ENCODE data around the gene TREM2.

The TREM2 gene

DNA sequence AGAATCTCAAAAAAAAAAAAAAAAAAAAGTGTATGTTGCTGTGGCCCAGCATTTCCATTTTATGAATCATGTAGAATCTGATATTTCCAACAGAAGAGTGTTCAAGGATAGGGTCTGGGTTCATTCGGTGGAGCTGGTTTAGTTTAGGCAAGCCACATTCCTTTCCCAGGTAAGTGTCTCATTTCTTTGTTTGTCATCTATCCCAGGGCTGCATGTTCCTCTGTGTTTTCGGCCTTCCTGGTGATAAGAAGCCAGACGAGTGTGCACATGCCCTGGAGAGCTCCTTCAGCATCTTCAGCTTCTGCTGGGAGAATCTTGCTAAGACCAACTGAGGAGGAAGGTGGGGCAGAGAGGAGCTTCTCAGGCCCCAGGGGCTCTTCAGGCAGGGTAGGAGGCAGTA, 51.9 kb downstream of the TREM2 start:
- Histone ChIP-seq H3K9me3 (ENCODE audit: control insufficient read depth, insufficient read depth, low read length) (no peaks in the 10 kb centered on the region), H3K36me3 (ENCODE audit: control insufficient read depth, insufficient read depth, low read length) (no peaks in the 10 kb centered on the region), H3K27me3 (ENCODE audit: control insufficient read depth, insufficient read depth, low read length) (no peaks in the 10 kb centered on the region), H3K9ac (ENCODE audit: low read depth, low read length) (no peak overlapping the region), H3K27ac (ENCODE audit: low read depth, low read length) (no peak overlapping the region), H3K4me3 (ENCODE audit: low read depth, low read length) (no peak overlapping the region), H3K4me1 (ENCODE audit: control insufficient read depth, insufficient read depth, low read length) (no peaks in the 10 kb centered on the region)

Measured in HUES48 (cell line).